ENCODE results near the gene MAP2K5. TPM values are rescaled to one million over a fixed set of nuclear protein-coding genes. Genes with fewer than 3 reads are reported as not detected.

The MAP2K5 gene
- total RNA-seq, 4 donors from 2014 or later: 8.0 to 14.0 (median 9.1) TPM

DNA sequence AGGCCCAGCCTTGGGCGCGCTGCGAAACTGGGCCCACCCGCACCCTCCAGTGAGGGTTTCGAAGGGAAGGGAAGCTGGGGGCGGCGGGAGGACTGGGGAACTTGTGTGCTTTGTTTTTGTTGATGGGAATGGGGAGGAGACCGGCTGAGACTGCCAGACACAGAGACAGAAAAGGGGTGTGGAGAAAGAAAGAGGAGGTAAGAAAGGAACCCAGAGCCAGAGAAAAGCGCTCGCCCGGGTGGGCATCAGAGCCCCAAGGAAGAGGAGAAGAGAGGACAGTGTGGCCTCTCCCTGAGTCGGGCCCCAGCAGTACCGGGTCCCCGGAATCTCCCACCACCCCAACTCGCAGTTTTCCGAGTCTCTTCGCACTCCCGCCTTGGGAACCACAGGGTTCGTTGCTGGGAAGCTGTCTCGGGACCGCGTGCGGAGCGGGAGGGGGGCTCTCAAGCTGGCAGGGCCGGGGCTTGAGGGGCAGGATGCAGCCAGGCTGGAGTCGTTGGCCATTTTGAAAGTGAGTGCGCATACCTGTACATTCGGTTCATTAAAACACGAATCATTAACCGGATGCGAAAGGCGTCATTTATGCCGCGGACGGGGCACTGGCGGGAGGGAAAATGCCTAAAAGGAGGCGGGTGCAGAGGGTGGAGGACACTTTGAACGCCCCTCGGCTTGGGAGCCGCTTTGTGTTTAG, 285.9 kb downstream of the MAP2K5 start:
- no peak overlapping the region for H3K4me3 ChIP-seq (ENCODE audit: low read depth, poor library complexity, severe bottlenecking)
- TF ChIP-seq CTCF (IDR thresholded peaks at IDR 0.05) (no peak), POLR2A (IDR thresholded peaks at IDR 0.05) (no peak)
- no peak for DNase-seq (ENCODE audit: low spot score in 2 of 2)
- intact Hi-C loops (cut with DNase I; ENCODE audit: low total_unique reads): loop anchor here (10.0 kb wide), 1 partner anchor 884 kb away; no protein-coding TSS in a partner anchor
- WGBS, 2 donors: 3% methylated on average over 40 of the region's 40 CpGs

DNA sequence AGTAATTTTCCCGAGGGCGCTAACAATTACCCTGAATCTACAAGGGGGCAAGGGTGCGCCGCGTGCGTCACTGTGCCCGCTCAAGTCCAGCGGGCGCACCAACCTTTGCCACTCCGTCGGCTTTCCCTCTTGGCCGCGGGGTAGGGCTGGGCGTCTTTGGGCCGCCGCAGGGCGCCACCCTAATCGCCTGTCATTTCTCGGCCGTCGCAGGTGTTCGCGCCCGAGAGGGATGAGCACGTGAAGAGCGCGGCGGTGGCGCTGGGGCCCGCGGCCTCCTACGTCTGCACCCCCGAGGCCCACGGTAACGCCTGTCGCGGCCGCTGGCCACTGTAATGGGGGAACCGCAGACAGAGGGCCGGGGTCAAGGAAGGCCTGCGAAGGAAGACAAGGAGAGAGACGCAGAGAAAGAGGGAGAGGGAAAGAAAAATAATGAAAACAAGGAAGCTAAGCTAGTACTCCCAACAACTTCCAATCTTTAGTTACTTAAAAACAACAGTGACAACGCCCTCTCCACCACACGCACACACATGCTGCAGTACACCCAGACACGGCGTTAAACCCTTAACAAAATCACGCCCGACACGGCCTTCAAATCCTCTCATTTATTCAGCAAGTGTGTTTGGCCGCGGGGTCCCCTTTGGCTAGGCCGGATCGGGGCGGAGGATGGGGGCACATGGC, 286.6 kb downstream of the MAP2K5 start:
- intact Hi-C loops (cut with DNase I; ENCODE audit: low total_unique reads): loop anchor here (10.0 kb wide), 1 partner anchor 884 kb away; no protein-coding TSS in a partner anchor
- WGBS, 2 donors: 5 to 7% methylated on average over 46 to 53 of the region's 54 CpGs
- DNase-seq (ENCODE audit: low spot score in 2 of 2): no peak
- no peak overlapping the region for H3K4me3 ChIP-seq (ENCODE audit: low read depth, poor library complexity, severe bottlenecking)
- TF ChIP-seq CTCF (IDR thresholded peaks at IDR 0.05): no peak
- no peak for TF ChIP-seq POLR2A (IDR thresholded peaks at IDR 0.05)

DNA sequence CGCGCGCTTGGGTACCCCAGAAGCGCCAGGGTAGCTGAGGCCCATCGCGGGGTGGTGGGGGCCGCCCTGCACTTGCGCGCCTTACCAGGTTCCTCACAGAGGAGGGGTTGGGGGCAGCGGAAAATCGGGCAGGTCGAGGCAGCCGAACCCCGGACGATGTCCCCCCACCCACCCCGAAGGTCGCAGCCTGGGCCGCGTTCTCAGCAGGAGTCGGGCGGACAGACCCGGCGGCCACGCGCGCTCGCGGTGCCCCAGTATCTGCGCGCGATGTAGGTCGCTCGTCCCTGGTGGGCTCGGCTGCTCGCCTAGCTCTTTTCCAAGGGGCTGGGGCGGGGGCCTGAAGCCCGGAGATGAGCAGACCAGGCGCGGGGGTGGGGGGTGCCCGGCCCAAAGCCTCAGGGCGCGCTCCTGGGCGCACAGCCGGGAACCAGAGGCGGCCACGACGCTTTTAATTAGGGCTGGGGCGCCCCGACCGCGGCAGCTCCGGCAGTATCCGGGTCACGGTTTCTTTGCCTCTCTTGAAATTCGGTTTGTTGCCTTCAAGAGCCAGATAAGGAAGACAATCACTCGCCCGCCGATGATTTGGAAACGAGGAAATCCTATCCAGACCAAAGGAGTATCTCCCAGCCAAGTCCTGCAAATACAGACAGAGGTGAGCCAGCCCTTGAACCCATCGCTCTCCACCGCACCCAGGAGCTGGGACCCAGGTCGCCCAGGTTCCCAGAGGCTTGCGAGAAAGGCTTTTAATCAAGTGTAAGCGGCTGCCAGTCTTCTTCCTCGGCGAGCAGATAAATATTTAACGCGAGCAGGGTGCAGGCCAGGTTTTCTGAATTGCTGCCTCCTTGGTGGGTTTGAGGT, 287.4 kb downstream of the MAP2K5 start:
- WGBS, 2 donors: 23 to 25% methylated on average over 48 to 52 of the region's 68 CpGs
- no peak overlapping the region for H3K4me3 ChIP-seq (ENCODE audit: low read depth, poor library complexity, severe bottlenecking)
- intact Hi-C loops (cut with DNase I; ENCODE audit: low total_unique reads): loop anchor here (5.0 to 10.0 kb wide), 2 partner anchors 373 to 885 kb away; no protein-coding TSS in a partner anchor
- TF ChIP-seq POLR2A (IDR thresholded peaks at IDR 0.05) (no peak), CTCF (IDR thresholded peaks at IDR 0.05) (no peak)
- no peak for DNase-seq (ENCODE audit: low spot score in 2 of 2)

DNA sequence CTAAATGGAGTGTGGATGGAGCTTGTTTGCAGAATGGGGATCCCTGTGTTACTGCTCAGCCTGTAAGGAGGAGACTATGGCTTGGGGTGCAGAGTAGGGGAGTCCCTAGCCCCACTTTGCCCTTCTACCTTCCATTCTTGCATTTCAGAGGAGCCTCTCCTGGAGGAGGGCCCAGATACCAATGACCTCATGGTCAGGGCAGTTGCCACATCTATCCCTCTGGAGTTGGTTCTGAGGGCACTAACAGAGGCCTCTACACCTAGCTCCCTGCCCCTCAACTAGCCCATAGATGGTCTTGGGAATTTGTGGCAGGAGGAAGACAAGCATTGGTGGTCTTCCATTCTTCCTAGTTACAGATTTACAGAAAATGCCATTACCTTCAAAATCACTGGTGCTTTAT, 288.9 kb downstream of the MAP2K5 start:
- no peak overlapping the region for H3K4me3 ChIP-seq (ENCODE audit: low read depth, poor library complexity, severe bottlenecking)
- DNase-seq (ENCODE audit: low spot score in 2 of 2): no peak
- no peak for TF ChIP-seq POLR2A (IDR thresholded peaks at IDR 0.05)
- TF ChIP-seq CTCF (IDR thresholded peaks at IDR 0.05): no peak
- intact Hi-C loops (cut with DNase I; ENCODE audit: low total_unique reads): loop anchor here (5.0 kb wide), 1 partner anchor 374 kb away; no protein-coding TSS in a partner anchor

- WGBS, 2 donors: 58 to 63% methylated on average over 9 of the region's 9 CpGs
- no peak for DNase-seq (ENCODE audit: low spot score in 2 of 2)
- H3K4me3 ChIP-seq (ENCODE audit: low read depth, poor library complexity, severe bottlenecking): no peak overlapping the region
- intact Hi-C loops (cut with DNase I; ENCODE audit: low total_unique reads): loop anchor here (5.0 kb wide), 1 partner anchor 375 kb away; no protein-coding TSS in a partner anchor
- TF ChIP-seq CTCF (IDR thresholded peaks at IDR 0.05) (no peak), POLR2A (IDR thresholded peaks at IDR 0.05) (no peak)
Measured at GRCh38 chr15:67832031-67832551, 289.6 kb downstream of the MAP2K5 start.
